ENCODE data around the gene FRMD4A.
"Not testable (repeated sequence)": the region's sequence is repeated elsewhere in the genome, so short reads cannot be mapped to it uniquely, and the experiment has no call there.

Gene FRMD4A

GRCh38 chr10:14086596-14086995 lies 244.1 kb downstream of the FRMD4A start:
- DNase-seq = no peak

- no peak for DNase-seq
Observed at GRCh38 chr10:14084875-14085274, 245.8 kb downstream of the FRMD4A start.

DNA sequence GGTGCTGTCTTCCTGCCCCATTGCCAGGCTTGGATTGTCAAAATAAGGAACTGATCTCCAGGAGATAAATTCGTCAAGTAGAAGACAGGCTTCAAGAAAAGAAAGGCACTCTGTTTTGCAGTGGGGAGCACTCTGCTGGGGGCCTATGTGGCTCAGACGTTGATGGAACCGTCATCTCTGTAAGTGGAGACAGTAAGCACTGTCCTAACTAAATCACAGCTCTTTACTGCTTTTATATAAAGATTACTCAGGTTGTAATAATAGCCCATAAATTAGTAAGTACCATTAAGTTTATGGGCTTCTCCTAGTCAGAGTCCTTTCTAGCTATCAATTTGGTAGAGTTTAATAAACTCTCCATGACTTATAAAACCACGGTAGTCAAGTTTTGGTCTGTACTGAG lies 249.9 kb downstream of the FRMD4A start:
- DNase-seq = no peak

DNA sequence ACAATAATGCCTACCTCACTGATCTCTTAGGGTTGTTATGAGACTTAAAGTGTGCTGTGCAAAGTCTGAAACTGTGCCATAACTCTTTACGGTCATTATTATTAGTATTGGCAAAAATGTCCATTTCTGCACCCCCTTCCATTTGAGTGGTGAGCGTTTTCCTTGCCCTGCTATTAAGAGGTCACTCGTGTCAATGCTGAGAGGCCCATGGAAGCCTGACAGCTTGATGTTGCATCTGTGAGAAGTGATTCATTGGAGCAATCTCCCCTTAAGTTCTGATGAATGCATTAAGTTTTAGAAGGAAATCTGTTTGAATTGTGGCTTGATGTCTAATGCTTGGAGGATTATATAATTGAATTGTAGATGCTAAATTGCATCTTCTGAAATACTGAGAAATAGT lies 253.3 kb downstream of the FRMD4A start:
- DNase-seq = no peak

DNA sequence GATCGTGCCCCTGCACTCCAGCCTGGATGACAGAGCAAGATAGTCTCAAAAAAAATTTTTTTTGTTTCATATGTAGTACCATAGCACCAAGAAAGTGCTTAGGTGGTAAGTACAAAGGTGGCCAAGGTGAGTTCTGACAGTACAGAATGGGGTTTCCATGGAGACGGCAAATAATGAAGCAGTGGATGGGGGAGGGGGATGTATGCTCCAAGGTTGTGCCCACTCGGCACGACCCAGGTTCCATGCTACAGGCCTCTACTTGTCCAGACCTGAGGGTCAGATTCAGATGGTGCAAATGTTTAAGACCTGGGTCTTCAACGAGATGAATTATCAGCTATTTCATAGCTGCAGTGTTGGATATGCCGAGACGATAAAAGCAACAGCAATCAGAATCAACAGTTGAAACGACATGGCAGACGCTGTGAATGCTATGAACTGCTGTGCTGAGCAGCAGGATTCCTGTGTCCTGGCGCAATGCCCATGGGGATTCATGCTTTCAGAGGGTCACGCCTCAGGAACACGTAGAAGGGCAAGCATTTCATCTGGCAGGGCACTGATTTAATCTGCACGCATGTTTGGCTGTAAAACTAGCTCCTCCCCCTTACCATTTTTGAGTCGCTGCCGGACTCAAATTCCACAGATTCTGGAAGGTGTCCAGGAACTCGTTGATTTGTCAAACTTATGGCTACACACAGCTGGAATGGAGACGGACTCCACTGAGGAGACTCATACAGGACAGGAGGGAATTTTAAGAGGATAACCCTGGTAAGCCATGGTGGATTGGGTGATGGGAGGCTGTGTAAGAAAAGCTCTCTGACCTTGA lies 256.5 kb downstream of the FRMD4A start:
- peak; percentile 45 to 92 for DNase-seq

DNA sequence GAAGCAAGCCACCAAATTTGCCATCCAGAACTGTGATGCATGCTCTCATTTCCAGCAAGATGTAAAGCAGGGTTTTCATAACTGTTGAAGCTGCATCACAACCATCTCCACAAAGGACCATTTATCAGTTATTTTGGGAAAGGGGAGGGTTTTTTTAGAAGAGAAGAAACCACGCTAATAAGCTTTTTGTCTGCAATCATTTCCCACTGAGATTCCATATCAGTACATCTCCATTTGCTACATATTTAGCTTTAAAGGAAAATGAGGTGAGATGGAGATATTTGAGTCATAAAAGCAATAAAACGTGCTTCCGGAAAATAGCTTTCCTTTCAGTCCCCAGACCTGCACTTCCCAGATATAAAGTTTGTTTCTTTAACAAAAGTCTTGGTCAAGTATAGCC lies 258.2 kb downstream of the FRMD4A start:
- no peak for DNase-seq

DNA sequence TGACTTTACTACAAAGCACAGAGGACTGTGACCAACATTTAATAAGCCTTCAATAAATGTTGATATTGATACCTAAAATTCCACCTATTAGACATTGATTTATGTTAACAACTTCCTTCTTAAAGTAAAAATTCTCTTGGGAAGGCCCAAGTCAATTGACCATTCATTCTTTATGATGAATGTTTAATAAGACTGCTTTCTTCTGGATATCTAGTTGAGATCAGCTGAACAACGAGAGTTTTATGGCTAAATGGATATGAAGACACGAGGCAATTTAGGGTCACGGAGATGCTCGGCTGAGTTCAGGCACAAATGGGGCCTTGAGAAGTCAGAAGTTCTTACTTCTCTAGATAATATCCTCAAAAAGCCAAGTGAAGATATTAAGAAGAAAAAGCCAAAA lies 258.8 kb downstream of the FRMD4A start:
- no peak for DNase-seq

DNA sequence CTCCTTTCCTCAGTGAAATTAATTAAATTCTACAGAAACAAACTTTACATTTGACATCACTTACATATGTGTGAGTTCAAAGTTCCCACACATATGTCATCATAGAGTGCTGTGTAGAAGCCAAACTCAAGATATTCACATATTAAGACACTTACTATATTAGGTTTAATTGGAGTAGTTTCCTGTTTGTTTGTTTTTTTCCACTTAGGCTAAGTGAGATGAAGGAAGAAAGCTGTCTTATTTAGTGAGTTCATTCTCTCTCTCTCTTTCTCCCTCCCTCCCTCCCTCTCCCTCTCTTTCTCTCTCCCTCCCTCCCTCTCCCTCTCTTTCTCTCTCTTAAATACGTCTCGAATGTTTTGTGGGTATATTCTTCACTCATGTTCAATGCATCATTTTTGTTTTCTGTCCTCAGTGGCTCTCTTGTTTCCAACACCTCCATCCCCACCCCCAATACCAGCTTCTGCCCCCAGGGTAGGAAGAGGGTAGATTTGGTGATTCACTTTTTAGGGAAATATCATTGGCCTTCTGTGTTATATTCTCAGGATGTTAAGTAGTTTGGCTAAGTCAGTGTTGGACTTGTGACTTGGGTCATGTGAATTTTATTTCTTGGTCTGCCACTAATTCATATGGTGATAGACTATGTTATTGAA lies 262.0 kb downstream of the FRMD4A start:
- DNase-seq = no peak

- not testable (repeated sequence) for DNase-seq
Observed at GRCh38 chr10:14067638-14068037, 263.1 kb downstream of the FRMD4A start.

DNA sequence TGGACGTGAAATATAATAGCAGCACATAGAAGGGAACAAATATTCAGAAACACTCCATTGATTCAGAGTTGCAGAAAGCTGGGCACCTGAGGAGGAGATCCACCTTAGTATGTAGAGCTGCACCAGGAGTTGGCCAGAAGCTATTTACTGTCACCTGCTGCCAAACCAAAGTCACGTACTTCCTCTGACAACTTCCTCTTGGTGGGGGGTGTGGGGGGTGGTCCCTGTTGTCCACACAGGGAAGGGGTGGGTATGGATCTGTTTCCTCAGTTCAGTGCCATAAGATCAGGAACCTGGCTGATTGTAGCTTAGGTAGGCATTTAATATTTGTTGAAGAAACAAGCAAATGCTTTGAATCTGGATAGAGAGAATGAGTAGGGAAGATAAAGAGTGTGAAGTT lies 264.6 kb downstream of the FRMD4A start:
- no peak for DNase-seq

DNA sequence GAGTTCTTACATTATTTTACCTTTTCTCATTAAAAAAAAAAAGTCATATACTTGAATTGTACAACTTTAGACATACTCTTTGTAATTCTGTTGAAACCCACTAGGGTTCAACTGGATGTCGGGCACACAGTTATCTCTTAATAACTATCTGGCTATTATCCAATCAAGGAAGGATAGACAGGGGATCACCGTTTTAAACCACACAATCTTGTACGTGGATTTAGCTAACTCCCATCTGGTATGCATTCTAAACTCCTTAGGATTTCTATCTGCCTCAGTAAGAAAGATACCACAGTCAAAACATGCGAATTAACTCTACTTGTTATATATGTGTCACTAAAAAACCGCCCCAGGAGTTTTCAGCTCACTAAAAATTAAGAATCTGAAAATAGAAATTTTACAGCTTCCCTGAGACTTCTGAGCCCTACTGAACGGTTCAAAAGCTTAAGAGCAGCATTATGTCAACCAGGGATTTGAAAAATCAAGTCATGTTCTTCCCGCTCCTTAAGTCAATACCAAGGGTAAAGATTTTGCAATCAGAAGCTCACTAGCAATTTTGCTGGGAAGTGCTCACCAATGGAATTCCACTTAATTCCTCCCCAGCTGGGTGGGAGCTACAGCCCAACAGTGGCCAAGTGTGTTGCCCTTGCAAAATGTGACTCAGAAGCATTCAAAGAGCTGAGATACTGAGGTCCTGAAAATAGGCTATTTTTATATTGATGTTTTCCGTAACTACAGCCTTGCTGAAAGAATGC lies 267.0 kb downstream of the FRMD4A start:
- no peak for DNase-seq

GRCh38 chr10:14062528-14063260 lies 268.0 kb downstream of the FRMD4A start:
- DNase-seq = no peak

- no peak for DNase-seq
Observed at GRCh38 chr10:14060320-14061070, 270.2 kb downstream of the FRMD4A start.

DNA sequence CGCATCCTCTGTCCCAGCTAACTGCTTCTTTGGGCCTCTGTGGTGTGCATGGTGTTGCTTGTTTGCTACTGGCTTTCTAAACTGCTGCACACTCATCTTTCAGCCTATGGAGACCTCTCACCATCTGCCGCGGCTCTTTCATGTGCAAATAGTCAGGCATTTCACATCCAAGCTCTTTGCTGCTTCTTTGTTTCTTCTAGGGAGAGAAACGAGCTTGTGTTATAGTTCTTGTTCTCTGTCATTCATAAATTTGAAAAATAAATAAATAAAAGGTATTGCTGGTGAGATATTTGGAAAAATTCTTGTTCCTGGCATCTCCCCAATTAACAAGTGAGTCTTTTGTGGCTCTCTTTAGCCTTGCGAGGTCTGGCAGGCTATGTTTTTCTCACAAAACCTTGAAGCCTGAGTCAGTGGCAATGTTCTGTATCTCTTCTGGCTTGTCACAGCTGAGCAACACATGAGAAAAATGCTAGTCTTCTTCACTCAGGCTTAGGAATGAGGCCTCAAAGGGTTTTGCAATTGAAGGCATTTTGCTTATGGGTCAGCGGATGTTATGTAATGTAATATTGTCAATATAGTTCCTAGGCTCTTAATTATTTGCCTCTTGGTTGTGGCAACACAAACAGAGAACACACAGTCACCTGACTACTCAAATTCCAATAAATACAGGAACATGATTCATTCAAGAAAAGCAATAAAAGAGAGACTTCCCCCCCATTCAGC lies 274.0 kb downstream of the FRMD4A start:
- DNase-seq = peak; percentile 34 to 72

- DNase-seq = no peak
Observed at GRCh38 chr10:14052931-14053330, 277.8 kb downstream of the FRMD4A start.

DNA sequence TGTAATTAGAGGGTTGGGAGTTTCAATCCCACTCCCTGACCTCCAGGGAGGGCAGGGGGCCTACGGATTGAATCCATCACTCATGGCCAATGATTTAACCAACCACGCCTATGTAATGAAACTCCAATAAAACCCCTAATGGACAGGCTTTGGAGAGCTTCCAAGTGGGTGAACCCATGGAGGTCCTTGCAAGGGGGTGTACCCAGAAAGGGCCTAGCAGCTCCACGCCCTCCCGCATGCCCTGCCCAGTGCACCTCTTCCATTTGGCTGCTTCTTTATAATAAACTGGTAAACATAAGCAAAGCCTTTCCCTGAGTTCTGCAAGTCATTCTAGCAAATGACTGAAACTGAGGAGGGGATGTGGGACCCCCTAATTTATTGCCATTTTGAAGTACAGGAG lies 280.1 kb downstream of the FRMD4A start:
- no peak for DNase-seq

GRCh38 chr10:14048930-14049613 lies 281.7 kb downstream of the FRMD4A start:
- DNase-seq = no peak

- no peak for DNase-seq
Observed at GRCh38 chr10:14047431-14047830, 283.3 kb downstream of the FRMD4A start.

GRCh38 chr10:14042051-14042450 lies 288.7 kb downstream of the FRMD4A start:
- DNase-seq = not testable (repeated sequence)

- no peak for DNase-seq
Observed at GRCh38 chr10:14040787-14041631, 289.7 kb downstream of the FRMD4A start.

Measured in NCI-H446 (cell line).